GM04503 (cell line): ENCODE results near the gene PODN.

Source experiments
- DNase-seq: peaks from one replicate; pipeline ENCODE4 v3.0.0-alpha.2; 2012; ENCODE audit warnings: low read depth

PODN gene, protein sequence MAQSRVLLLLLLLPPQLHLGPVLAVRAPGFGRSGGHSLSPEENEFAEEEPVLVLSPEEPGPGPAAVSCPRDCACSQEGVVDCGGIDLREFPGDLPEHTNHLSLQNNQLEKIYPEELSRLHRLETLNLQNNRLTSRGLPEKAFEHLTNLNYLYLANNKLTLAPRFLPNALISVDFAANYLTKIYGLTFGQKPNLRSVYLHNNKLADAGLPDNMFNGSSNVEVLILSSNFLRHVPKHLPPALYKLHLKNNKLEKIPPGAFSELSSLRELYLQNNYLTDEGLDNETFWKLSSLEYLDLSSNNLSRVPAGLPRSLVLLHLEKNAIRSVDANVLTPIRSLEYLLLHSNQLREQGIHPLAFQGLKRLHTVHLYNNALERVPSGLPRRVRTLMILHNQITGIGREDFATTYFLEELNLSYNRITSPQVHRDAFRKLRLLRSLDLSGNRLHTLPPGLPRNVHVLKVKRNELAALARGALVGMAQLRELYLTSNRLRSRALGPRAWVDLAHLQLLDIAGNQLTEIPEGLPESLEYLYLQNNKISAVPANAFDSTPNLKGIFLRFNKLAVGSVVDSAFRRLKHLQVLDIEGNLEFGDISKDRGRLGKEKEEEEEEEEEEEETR

DNA sequence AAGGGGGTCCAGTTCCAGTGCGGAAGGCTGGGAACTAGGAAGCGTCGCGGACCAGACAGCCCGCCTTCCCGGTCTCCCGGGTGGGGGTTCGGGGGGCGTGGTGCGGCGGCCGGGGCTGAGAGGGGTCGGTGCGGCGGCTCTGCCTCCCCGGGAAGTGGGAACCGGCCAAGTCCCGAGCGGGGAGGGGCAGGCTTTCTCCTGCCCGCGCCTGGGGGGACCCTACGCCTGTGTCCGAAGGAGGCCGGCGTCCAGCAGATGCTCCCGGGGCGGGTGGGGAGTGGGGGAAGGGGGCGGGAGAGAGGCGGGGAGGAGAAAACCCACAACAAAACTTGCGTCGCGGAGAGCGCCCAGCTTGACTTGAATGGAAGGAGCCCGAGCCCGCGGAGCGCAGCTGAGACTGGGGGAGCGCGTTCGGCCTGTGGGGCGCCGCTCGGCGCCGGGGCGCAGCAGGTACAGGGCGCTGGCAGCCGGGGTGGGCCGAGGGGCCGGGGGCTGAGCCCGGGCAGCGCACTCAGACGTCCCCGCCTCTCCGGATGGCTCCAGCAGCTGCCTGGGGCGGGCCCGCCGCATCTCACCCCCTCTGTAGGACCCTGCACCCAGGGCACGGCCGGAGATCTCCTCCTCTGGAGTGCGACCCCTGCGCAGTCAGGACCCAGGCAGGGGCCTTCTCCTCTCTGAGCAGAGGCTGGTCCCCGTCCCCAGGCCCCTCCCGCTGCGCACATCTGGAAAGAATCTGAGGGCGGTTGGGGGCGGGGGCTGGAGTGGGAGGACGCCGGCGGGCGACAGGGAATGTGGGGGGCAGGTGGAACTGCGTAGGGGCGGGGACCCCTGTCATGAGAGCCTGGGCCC lies at the start of gene PODN:
Gene PODN (plus strand): TSS at position 355 of the 849 bp plus-strand sequence. CDS start 7,643 bp downstream, outside the sequence.
- DNase-seq, result no peak

DNA sequence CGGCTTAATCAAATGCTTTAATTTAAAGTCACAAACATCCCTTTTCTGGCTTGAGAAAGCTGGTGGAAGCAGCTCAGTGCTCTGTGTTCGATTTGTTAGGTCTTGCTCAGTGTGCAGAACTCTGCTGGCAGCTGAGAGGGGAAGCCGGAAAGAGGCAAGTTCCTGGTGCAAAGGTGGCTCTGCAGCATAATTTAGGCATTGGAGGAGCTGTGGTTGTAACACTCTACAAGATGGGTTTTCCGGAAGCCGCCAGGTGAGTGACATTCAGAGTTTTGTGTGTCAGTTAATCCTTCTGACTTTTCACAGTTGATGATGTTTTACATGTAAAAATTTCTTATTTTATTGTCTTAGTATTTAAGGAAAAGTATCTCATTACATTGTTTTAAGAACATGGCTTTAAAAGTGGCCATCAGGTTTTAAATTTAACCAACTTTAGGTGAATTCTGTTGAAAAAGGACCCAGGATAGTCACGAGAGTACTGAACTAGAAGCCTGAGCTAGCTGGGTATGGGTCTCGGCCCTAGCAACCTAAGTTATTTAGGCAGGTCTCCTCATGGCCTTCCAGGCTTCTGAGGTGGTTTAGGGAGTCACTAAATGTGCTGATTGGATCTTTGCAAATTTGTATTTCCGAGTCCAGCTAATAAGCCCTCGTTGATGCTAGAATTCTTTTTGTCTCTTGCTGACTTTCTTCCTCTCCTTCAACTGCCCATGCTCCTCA lies 47.1 kb upstream of the PODN start:
- peak; percentile 67 for DNase-seq

DNA sequence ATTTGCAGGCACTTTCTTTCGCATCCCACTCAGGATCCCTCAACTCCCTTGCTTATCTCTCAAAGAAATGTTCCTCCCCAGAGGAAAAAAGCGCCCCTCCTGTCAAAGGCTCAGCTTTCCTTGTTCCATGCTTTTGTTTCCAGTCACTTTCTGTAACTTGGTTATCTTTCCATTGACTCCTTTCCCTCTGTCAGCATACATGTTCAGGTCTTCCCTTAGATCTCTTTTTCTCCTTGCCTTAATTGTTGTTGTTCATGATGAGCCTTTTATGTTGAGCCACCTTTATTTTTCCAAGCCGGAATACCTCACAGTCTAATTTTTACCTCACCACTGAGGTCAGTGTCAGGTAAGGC lies 46.5 kb upstream of the PODN start:
- DNase-seq, result no peak

DNA sequence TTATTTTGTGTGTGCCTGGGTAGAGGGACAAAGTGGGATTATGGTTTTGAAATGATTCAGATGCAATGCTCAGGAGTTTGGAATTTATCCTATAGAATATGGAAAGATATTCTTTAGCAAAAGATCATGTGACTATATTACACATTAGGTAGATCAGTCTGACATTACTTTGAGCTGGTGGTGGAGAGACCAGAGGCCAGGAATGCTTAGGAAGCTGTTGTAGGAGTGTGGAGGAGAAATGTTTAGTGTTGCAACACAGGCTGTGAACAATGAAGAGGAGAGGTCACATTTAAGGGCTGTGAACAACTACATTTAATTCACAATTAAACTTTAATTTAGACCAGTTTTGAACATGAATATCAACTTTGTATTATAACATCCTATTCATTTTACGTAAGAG lies 45.3 kb upstream of the PODN start:
- DNase-seq, result no peak

DNA sequence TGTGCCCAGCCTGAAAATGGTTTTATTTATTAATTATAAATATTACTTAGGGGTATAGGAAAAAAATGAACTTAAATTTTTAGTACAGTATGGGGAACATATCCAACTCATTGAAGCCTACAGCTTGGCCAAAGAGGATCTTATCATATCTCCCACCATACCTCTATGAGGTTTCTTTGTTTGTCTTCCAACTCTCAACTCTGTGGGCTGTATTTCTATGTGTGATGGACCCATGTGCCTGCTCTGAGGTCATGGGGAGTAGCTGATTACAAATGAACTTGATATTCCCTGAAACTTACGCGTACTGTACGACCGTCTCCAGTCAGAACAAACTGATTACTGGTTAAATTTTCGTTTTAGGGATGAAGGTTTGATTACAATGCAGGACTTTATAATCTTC lies 41.4 kb upstream of the PODN start:
- no peak for DNase-seq

DNA sequence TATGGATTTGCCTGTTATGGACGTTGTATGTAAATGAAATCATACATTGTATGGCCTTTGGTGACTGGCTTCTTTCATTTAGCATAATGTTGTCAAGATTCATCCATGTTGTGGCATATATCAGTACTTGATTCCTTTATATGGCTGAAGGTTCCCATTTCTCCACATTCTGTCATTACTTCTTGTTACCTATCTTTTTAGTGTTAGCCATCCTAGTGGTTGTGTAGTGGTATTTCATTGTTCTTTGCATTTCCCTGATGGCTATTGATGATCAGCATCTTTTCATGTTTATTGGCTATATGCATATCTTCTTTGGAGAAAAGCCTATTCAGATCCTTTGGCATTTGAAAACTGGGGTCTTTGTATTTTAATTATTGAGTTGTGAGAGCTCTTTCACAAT lies 39.8 kb upstream of the PODN start:
- no peak for DNase-seq

DNA sequence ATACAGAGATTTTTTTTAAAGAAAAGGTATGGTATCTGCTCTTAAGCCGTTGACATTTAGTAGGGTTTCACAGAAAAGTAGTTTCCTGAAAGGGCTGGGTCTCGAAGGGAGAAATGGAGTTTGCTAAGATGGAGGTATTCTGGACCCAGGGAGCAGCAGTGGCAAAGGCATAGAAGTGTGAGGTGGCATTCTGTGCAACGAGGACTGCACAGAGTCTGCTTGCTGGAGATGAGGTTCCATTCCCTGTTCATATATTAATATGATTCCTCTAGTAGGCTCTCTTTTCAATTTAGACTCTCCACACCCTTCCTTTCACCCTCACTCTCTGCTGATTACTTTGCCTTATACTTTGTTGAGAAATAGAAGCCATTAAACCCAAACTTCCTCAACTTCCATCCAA lies 38.5 kb upstream of the PODN start:
- no peak for DNase-seq

DNA sequence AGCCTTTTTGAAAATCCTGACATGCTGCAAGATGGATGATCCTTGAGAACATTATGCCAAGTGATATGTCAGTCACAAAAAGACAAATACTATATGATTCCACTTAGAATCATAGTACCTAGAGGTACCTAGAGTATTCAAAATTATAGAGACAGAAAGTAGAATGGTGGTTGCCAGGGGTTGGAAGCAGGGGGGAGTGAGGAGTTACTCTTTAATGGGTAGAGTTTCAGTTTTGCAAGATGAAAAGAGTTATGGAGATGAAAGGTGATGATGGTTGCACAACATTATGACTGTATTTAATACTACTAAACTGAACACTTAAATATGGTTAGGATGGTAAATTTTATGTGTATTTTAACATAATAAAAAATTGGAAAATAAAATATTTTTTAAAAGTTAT lies 37.9 kb upstream of the PODN start:
- no peak for DNase-seq

DNA sequence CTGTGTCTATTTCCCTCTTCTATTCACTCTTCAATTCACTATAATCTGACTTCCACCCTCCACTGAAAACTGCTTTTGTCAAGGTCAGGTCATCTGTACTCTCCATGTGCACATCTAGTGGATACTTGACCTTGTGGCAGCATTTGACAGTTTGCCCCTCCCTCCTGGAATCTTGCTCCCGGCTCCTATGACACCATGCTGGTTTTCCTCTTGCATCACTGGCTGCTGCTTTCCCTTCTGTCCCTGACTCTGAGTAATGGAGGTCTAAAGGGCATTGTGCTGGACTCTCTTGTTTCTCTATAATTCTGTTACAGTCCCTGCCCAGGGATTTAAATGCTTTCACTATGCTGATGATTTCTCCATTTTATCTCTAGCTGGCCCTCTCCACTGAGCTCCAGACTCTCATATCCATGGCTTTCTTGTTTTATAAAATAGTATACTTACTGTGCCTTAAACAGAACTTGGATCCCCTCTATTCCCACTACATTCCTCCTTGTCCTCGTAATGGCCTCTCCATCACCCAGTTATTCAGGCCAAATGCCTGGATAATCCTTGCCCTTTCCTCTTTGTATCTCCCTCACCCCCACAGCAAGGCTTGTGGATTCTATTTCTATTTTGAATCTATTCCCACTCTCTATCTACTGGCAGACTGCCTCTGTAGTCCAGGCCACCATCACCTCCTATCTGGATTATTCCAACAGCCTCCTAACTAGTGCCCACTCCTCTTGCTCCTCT lies 36.8 kb upstream of the PODN start:
- peak; percentile 51 for DNase-seq

DNA sequence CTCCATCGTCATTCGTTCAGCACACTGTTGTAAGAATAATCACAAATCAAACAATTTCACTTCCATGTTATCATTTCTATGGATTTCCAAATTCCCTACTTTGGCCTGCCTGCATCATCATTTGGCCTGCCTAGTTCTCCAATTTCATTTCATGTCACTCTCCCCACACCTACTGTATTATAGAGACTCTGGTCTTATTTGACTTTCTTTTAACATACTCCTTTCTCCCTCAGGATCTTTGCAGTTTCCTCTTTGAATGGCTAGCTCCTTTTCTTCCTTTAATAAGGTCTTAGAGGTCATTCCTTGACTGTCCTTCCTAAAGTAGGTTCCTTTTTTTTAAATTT lies 36.3 kb upstream of the PODN start:
- DNase-seq, result no peak

DNA sequence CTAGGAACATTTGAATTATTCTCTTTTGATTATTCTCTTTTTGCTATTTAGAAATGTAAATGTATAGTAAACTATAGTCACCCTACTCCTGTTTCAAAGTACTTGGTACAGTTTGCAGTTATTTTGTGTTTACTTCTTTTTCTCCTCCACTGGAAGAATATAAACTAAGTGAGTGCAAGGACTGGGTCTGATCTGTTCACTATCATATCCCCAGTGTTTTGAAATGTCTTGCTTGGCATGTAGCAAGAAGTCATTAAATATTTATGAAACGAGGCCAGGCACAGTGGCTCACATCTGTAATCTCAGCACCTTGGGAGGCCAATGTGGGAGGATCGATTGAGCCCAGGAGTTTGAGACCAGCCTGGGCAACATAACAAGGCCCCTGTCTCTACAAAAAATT lies 35.8 kb upstream of the PODN start:
- DNase-seq, result no peak

DNA sequence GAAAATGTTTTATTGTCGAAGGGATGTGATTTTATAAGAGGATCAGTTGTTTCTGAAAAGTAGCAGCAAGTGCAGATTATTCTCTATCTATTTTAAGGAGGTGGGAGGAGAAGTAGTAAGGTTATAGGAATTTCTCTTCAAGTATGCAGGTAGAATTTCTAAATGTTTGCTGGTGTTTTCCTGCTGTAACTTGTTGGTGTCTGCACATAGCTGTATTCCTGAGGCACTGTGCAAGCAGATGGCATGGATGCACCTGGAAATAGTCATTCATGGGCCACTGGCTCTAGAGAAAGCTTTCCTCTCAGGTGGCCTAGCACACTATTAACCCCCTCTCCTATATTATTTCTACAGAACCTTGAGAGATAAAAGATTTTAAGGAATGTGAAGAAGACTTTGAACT lies 30.3 kb upstream of the PODN start:
- DNase-seq, result no peak

DNA sequence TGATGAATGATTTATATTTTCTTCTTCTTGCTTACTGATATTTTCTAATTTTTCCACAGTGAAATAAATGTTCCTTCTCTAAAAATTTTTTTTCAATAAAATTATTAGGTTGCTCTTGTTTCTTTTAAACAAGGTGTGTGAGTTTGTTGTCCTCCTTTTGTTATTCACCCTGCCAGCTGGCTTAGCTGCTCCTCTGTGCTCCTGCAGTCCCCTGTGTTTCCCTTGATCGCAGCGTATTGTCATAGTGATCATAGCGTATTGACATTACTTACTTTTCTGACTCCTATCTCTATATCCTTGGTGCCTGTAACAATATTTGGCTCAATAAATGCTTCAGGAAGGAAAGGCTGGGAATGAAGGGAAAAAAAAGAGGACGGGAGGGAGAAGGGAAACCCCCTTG lies 24.9 kb upstream of the PODN start:
- no peak for DNase-seq

DNA sequence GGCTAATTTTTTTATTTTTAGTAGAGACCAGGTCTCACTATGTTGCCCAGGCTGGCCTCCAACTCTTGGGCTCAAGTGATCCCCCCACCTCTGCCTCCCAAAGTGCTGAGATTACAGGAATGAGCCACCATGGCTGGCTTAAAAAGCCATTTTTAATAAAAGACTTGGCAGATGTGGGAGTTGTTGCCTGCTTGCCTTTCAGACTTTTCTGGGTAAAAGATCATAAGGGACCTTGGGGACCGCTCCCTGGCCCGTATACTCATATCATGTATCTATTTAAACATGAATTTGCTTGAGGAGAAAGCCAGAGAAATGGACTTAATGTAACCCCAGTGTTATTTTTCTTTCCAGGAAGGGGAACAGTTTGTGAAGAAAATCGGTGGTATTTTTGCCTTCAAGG lies 23.4 kb upstream of the PODN start:
- no peak for DNase-seq

DNA sequence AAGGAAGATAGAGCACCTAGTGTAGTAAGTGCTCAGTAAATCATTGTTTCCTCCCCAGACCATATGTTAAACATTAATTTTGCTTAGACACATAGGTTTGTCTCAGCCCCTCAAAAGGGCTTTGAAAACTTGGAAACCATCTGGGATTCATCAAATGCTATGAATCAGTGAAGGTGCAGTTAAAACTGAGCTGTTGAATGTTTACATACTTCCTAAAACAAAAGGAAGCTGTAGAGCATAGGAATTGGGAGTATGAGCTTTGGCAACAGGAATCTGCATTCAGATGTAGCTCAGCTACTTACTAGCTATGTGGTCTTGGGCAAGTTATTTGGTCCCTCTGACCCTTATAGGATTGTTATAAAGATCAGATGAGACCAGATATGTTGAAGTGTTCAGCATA lies 18.7 kb upstream of the PODN start:
- peak; percentile 85 for DNase-seq

DNA sequence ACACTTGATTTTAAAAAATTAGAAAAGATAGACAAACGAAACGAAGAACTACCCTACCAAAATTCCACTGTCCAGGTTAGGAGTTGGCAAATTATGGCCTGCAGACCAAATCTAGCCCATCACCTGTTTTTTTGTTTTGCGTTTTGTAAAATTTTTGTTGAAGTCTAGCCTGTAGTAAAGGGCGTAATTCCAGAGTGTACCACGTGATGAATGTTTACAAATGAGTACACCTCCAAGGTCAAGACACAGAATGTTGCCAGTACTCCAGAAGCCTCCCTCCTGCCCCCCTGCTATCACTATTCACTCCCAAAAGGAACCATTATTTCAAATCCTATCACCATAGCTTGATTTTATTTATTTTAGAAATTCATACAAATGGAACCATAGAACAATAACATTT lies 17.1 kb upstream of the PODN start:
- DNase-seq, result no peak

DNA sequence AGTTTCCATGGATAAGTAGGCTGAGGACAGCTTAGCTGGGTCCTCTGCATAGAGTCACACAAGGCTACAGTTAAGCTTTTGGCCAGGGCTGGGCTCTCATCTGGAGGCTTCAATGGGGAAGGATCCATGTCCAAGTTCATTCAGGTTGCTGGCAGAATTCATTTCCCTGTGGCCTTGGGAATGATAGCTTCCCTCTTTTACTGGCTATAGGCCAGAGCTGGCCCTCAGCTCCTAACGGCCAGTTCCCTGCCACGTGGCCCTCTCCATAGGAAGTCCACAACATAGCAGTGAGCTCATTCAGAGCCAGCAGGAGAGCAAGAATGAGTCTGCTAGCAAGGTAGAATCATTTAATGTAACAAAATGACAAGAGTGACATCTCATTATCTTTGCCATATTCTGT lies 15.1 kb upstream of the PODN start:
- DNase-seq, result no peak

DNA sequence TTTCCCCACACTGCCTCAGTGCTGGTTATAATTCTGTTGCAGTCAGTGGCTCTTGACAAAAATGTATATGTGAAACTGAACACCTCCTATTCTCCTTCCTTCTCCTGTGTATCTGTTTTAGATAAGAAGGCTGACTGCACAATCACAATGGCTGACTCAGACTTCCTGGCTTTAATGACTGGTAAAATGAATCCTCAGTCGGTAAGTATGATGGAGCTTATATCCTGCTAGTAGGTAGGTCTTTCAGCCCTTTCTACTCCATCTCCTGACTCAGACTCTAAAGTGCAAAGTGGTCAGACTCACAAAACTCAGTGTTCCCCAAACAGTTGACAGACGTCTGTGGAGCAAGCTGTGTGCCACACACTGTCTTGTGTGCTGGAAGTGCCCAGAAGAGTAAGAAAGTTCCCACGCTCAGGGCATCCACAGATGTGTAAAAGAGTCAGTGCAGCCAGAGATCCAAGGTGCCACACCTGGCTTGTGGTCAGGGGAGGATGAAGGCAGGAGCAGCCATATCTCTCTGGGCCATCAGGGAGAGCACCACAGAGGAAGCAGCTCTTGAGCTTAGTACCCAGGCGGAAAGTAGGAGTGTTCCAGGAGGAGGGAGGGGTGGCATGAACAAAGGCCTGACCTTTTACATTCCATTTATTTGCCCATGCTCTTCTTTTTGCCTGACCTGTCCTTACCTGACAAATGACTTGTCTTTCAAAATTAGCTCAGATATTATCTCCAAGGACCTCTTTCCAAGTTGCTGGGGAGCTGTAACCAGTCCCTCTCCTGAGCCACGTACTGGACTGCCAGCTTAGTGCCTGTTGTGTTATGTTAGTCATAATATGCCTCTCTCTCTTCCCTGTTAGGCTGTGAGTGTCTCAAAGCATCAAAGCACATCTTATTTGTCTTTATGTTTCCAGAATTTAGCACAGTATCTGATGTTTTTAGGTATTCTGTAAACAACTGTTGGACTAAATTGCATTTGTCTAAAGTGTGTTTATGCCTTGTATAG lies 14.0 kb upstream of the PODN start:
- DNase-seq, result no peak

DNA sequence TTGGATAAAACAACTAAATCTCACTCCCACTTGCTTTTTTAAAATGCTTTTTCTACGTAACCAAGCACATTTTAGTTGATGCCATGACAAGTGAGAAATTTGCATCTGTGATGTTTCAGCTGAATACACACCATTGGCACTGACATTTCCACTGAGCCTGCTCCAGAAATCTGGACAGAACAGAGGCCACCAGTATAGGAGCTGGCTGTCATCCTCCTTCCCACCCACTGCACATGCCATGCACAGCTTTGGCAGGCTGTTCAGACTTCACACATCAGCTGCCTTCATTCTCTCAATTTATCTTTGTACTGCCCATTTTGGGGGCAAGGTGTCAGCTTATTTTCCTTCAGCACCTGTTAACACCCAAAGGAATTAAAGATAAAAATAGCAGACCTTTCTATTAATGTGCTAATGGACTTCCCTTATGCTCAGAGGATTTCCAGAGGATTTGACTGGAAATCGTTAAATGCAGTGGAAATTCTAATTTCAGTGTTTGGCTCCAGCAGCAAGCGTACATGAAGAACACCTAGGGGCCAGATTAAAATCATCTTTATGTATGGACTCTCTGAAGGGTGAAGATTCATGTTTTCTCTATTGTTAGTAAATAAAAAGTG lies 12.9 kb upstream of the PODN start:
- DNase-seq, result no peak

DNA sequence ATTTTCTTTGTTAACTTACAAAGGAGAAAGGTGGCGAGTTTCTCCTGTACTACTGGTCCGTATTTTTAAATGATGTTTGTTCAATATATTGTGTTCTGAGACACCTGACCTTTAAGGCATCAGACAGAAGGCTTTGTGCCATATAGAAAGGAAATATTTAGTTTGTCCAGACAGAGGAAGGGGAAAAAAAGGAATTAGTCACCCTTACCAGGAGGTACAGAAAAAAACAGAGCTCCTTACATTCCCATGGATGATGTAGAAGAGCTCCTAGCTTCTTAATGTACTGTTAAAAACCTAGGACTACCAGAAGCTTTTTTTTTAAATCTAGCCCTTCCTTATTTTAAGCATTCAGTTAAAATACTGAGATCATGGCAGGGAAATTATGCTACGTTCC lies 12.4 kb upstream of the PODN start:
- no peak for DNase-seq
